ENCODE results near the gene CELF2. TPM values are rescaled to one million over a fixed set of nuclear protein-coding genes. Genes with fewer than 3 reads are reported as not detected.

The CELF2 gene
- total and polyA plus RNA-seq, 2 of the 4 experiments (the other 2 are of a cell fraction) = 3.5 to 6.6 TPM

GRCh38 chr10:11363497-11363896 is 345.8 kb downstream of the CELF2 start:
- Histone ChIP-seq H3K14ac (replicated peaks; ENCODE audit: low read depth, low read length) (no peak overlapping the region), H3K27me3 (ENCODE audit: control insufficient read depth, insufficient read depth, low read length) (no peaks in the 10 kb centered on the region), H3K18ac (ENCODE audit: low read depth, low read length) (no peak overlapping the region), H3K9me3 (ENCODE audit: control insufficient read depth, insufficient read depth, low read length) (peaks cover 11% of the 10 kb centered on the region), H2BK15ac (ENCODE audit: low read depth, low read length) (no peak overlapping the region), H3K36me3 (ENCODE audit: control insufficient read depth, insufficient read depth, low read length) (no peaks in the 10 kb centered on the region), H4K91ac (ENCODE audit: insufficient read depth, low read depth, low read length) (no peak overlapping the region), H3K4me2 (ENCODE audit: low read depth, low read length) (no peak overlapping the region), H4K5ac (ENCODE audit: low read depth, low read length) (no peak overlapping the region), H2AK9ac (replicated peaks; ENCODE audit: low read depth, low read length, poor library complexity) (peak overlapping the region; percentile 55), H3K4ac (ENCODE audit: low read depth, low read length) (no peak overlapping the region), H3K9ac (ENCODE audit: low read depth, low read length) (no peak overlapping the region), H3K79me1 (ENCODE audit: low read depth in 1 of 2, low read length in 2 of 2) (no peaks in the 10 kb centered on the region), H3K4me3 (ENCODE audit: insufficient read depth, low read depth, low read length) (no peak overlapping the region), H2BK20ac (ENCODE audit: low read depth, low read length) (no peak overlapping the region), H2BK5ac (ENCODE audit: low read depth, low read length, poor library complexity, severe bottlenecking) (no peak overlapping the region), H3K27ac (ENCODE audit: insufficient read depth, low read length) (no peak overlapping the region), H4K20me1 (ENCODE audit: insufficient read depth, low read length) (no peaks in the 10 kb centered on the region), H2BK120ac (ENCODE audit: low read depth, low read length) (no peak overlapping the region), H3K56ac (ENCODE audit: extremely low read depth, insufficient read depth, low read length) (no peak overlapping the region), H3K9me1 (ENCODE audit: insufficient read depth, low read length) (no peaks in the 10 kb centered on the region), H2AFZ (replicated peaks; ENCODE audit: low read length, poor library complexity) (no peak overlapping the region), H3K23ac (ENCODE audit: low read depth, low read length) (no peak overlapping the region), H3K4me1 (ENCODE audit: control insufficient read depth, insufficient read depth, low read length) (no peaks in the 10 kb centered on the region), H4K8ac (ENCODE audit: low read depth in 2 of 2, low read length in 2 of 2) (no peak overlapping the region), H2AK5ac (ENCODE audit: low read depth, low read length) (no peak overlapping the region)
- TF ChIP-seq SMC3 (IDR thresholded peaks at IDR 0.05; ENCODE audit: low read depth, low read length) (no peak), RFX5 (IDR thresholded peaks at IDR 0.05; ENCODE audit: low read depth, low read length) (no peak), CEBPB (IDR thresholded peaks at IDR 0.05; ENCODE audit: low read depth, low read length) (no peak), MAFK (IDR thresholded peaks at IDR 0.05; ENCODE audit: low read depth, low read length) (no peak), NFE2L2 (IDR thresholded peaks at IDR 0.05; ENCODE audit: low read depth, low read length) (no peak), BHLHE40 (IDR thresholded peaks at IDR 0.05; ENCODE audit: low read depth, low read length) (no peak), CHD1 (IDR thresholded peaks at IDR 0.05; ENCODE audit: low read depth, low read length) (no peak), MAZ (IDR thresholded peaks at IDR 0.05; ENCODE audit: borderline replicate concordance, low read depth, low read length) (no peak), RCOR1 (IDR thresholded peaks at IDR 0.05; ENCODE audit: insufficient replicate concordance, low read length) (no peak), RAD21 (IDR thresholded peaks at IDR 0.05; ENCODE audit: low read length) (no peak), ELK1 (IDR thresholded peaks at IDR 0.05; ENCODE audit: borderline replicate concordance, low read depth, low read length) (no peak), POLR2A (IDR thresholded peaks at IDR 0.05; ENCODE audit: low read depth, low read length) (no peak), FOS (IDR thresholded peaks at IDR 0.05; ENCODE audit: low read depth, low read length) (no peak), MXI1 (IDR thresholded peaks at IDR 0.05; ENCODE audit: borderline replicate concordance, low read depth, low read length) (no peak)
- TF ChIP-seq, protein P1, sequence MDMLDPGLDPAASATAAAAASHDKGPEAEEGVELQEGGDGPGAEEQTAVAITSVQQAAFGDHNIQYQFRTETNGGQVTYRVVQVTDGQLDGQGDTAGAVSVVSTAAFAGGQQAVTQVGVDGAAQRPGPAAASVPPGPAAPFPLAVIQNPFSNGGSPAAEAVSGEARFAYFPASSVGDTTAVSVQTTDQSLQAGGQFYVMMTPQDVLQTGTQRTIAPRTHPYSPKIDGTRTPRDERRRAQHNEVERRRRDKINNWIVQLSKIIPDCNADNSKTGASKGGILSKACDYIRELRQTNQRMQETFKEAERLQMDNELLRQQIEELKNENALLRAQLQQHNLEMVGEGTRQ (IDR thresholded peaks at IDR 0.05; ENCODE audit: low read depth, low read length) = no peak
- TF ChIP-seq, protein P2, sequence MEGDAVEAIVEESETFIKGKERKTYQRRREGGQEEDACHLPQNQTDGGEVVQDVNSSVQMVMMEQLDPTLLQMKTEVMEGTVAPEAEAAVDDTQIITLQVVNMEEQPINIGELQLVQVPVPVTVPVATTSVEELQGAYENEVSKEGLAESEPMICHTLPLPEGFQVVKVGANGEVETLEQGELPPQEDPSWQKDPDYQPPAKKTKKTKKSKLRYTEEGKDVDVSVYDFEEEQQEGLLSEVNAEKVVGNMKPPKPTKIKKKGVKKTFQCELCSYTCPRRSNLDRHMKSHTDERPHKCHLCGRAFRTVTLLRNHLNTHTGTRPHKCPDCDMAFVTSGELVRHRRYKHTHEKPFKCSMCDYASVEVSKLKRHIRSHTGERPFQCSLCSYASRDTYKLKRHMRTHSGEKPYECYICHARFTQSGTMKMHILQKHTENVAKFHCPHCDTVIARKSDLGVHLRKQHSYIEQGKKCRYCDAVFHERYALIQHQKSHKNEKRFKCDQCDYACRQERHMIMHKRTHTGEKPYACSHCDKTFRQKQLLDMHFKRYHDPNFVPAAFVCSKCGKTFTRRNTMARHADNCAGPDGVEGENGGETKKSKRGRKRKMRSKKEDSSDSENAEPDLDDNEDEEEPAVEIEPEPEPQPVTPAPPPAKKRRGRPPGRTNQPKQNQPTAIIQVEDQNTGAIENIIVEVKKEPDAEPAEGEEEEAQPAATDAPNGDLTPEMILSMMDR (conservative IDR thresholded peaks at IDR 0.05; ENCODE audit: low read depth, low read length) = no peak
- BruUV-seq (replicated peaks) = no TSS peak
- DNase-seq (no peak), ATAC-seq (ENCODE audit: low read depth) (no peak)
- dilution Hi-C loops (cut with HindIII; ENCODE audit: low sequenced_read_pairs, unreplicated experiment) = no loop called here
- intact Hi-C loops (cut with micrococcal nuclease) = no loop called here
- WGBS, 2 experiments (ENCODE audit: extremely low coverage in 2 of 2, insufficient read length in 1 of 2) = 38% methylated on average over 3 of the region's 7 CpGs; no CpG with 5 or more reads in 1 of the 2 experiments
- ChIA-PET POLR2A (ENCODE audit: unreplicated experiment) (no interaction called here), CTCF (no interaction called here)
- in situ Hi-C loops (cut with MboI; ENCODE audit: low sequenced_read_pairs) = no loop called here
